Measurements from ENCODE around the gene OR5H2.
"Not testable (repeated sequence)": the region's sequence is repeated elsewhere in the genome, so short reads cannot be mapped to it uniquely, and the experiment has no call there.

OR5H2 gene

GRCh38 chr3:98282205-98282604 lies at the start of gene OR5H2:
TSS of gene OR5H2 (plus strand) at chr3:98282505. CDS start at chr3:98282903, 398 bp downstream.
- no peak for DNase-seq

- peak; percentile 43 for DNase-seq
Measured at GRCh38 chr3:98233468-98233867, 48.8 kb upstream of the OR5H2 start.

- DNase-seq = peak; percentile 78
Measured at GRCh38 chr3:98240131-98240530, 42.2 kb upstream of the OR5H2 start.

GRCh38 chr3:98242155-98242554 lies 40.1 kb upstream of the OR5H2 start:
- no peak for DNase-seq

GRCh38 chr3:98243843-98244242 lies 38.5 kb upstream of the OR5H2 start:
- no peak for DNase-seq

- DNase-seq = no peak
Measured at GRCh38 chr3:98246142-98246541, 36.2 kb upstream of the OR5H2 start.

GRCh38 chr3:98256026-98256425 lies 26.3 kb upstream of the OR5H2 start:
- DNase-seq = not testable (repeated sequence)

- peak; percentile 39 for DNase-seq
Measured at GRCh38 chr3:98259707-98260106, 22.6 kb upstream of the OR5H2 start.

- no peak for DNase-seq
Measured at GRCh38 chr3:98262046-98262445, 20.3 kb upstream of the OR5H2 start.

GRCh38 chr3:98263944-98264343 lies 18.4 kb upstream of the OR5H2 start, which contains the start of gene OR5H6:
TSS of gene OR5H6 (plus strand) at chr3:98264244. CDS start at chr3:98264333, 89 bp downstream.
- no peak for DNase-seq

- no peak for DNase-seq
Measured at GRCh38 chr3:98269846-98270245, 12.5 kb upstream of the OR5H2 start.

GRCh38 chr3:98272126-98272525 lies 10.2 kb upstream of the OR5H2 start:
- DNase-seq = no peak

GRCh38 chr3:98274914-98275313 lies 7.4 kb upstream of the OR5H2 start:
- no peak for DNase-seq

GRCh38 chr3:98290916-98291315 lies 8.6 kb downstream of the OR5H2 start:
- DNase-seq = no peak

- DNase-seq = no peak
Measured at GRCh38 chr3:98291332-98291957, 9.1 kb downstream of the OR5H2 start.

GRCh38 chr3:98322101-98322500 lies 39.8 kb downstream of the OR5H2 start:
- DNase-seq = no peak

GRCh38 chr3:98322686-98323085 lies 40.4 kb downstream of the OR5H2 start:
- no peak for DNase-seq

- DNase-seq = no peak
Measured at GRCh38 chr3:98323425-98323824, 41.1 kb downstream of the OR5H2 start.

GRCh38 chr3:98325055-98325454 lies 42.8 kb downstream of the OR5H2 start:
- no peak for DNase-seq

GRCh38 chr3:98326105-98326893 lies 44.0 kb downstream of the OR5H2 start:
- DNase-seq = no peak

GRCh38 chr3:98326945-98327344 lies 44.6 kb downstream of the OR5H2 start:
- no peak for DNase-seq

GRCh38 chr3:98328933-98329332 lies 46.6 kb downstream of the OR5H2 start:
- DNase-seq = no peak

- DNase-seq = peak; percentile 82
Measured at GRCh38 chr3:98329392-98330124, 47.3 kb downstream of the OR5H2 start.

- no peak for DNase-seq
Measured at GRCh38 chr3:98331329-98331728, 49.0 kb downstream of the OR5H2 start.
